Activated B cell treated with CpG ODN at 0.5 μM for 24 hours (primary cell): ENCODE results near the gene TRIM17. TPM values are rescaled to one million over a fixed set of nuclear protein-coding genes. Genes with fewer than 3 reads are reported as not detected.

Experiments
- ATAC-seq: fragments of 200-7000 bp; cut with Tn5 transposase; one replicate; pipeline ENCODE4 v1.10.0; 2021; ENCODE audit warnings: low read depth, mild to moderate bottlenecking, moderate library complexity
- CTCF ChIA-PET: fragments of 350-600 bp; sonication (Branson Sonifier 250); formaldehyde crosslinking; loops from one replicate; lab custom pipeline; 2021; ENCODE audit warnings: antibody characterized with exemption; lab: Charles Lee
- POLR2A ChIA-PET: fragments of 350-600 bp; sonication (Branson Sonifier 250); formaldehyde crosslinking; loops from one replicate; lab custom pipeline; 2021; ENCODE audit warnings: antibody characterized with exemption; lab: Charles Lee
- DNase-seq: peaks from one replicate; pipeline ENCODE4 v3.0.0; 2022
- H3K27ac Mint-ChIP-seq: one replicate; pipeline ENCODE4 v1.8.0; 2020; ENCODE audit warnings: mixed read lengths
- H3K27me3 Mint-ChIP-seq: one replicate; pipeline ENCODE4 v1.8.0; 2021; ENCODE audit warnings: mixed read lengths
- H3K36me3 Mint-ChIP-seq: one replicate; pipeline ENCODE4 v1.8.0; 2021; ENCODE audit warnings: low read depth, mixed read lengths
- H3K4me1 Mint-ChIP-seq: one replicate; pipeline ENCODE4 v1.8.0; 2021; ENCODE audit warnings: mixed read lengths
- H3K4me3 Mint-ChIP-seq: one replicate; pipeline ENCODE4 v1.8.0; 2020; ENCODE audit warnings: mild to moderate bottlenecking, mixed read lengths
- H3K9me3 Mint-ChIP-seq: one replicate; pipeline ENCODE4 v1.8.0; 2020; ENCODE audit warnings: mixed read lengths
- CTCF ChIP-seq: fragments of 200-600 bp; IDR thresholded peaks from one replicate; pipeline ENCODE4 v1.8.0; 2022; ENCODE audit warnings: antibody characterized with exemption, mild to moderate bottlenecking
- intact Hi-C: fragments of 100-400 bp; cut with micrococcal nuclease; formaldehyde crosslinking; loops from one replicate; pipeline ENCODE4 v1.15.1; 2024
- total RNA-seq: library from RNA; stranded (reverse); gene quantifications from 2 replicates; pipeline ENCODE4 v1.2.3, GENCODE V29; 2022

Gene TRIM17
- total RNA-seq, 1 donor from 2014 or later, result not detected

DNA sequence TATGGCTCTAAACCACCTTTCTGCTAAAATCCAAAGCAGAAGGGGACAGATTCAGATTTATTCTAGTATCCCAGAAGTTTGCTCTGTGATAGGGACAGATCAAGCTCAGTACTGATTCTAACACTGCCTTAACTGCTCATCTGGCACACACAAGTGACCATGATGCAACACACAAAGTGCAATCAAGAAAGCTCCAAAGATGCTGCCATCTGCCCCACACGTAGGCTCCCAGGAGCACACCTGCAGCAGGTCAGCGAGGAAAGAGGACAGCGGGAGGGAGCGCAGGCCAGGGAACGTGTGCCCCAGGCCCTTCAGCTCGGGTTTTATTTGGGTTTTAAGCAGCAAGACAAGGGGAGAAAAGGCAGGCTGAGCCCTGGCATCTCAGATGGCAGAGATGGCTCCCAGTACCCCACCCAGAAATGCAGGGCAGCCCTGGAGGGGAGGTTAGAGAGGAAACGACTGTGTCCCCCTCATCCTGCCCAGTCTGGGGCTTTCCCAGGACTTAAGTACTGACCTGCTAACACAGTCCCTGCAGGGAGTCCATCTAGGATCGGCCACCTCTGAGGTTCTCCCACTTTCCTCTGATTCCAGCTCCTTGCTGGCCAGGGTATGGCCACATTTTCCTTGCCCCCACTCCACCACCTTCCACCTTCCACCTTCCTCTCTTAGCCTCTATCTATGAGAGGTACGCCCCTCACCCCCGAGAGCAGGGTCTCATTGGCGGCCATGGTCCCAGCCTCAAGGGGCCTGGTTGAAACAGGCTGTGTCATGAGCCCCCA is 11.3 kb downstream of the TRIM17 start:
- Mint-ChIP-seq H3K27me3 (no peaks in the 10 kb centered on the region), H3K4me1 (peaks cover 42% of the 10 kb centered on the region)
- ATAC-seq, result no peak

GRCh38 chr1:228404107-228404720 is 12.4 kb downstream of the TRIM17 start:
- ChIA-PET POLR2A (interaction anchor here (0.6 kb wide), 1 partner anchor 126 kb away, joined by 3 read pairs; no protein-coding TSS in a partner anchor), CTCF (no interaction called here)
- Mint-ChIP-seq H3K36me3 (peaks cover 46% of the 10 kb centered on the region), H3K27ac (no peak overlapping the region), H3K27me3 (no peaks in the 10 kb centered on the region), H3K4me3 (peak overlapping the region; percentile 90), H3K9me3 (no peaks in the 10 kb centered on the region), H3K4me1 (peaks cover 39% of the 10 kb centered on the region)
- no peak for TF ChIP-seq CTCF
- DNase-seq, result no peak
- no peak for ATAC-seq
- intact Hi-C loops, result no loop called here

More for the DNA sequence above, 11.3 kb downstream of the TRIM17 start:
- no peak for TF ChIP-seq CTCF
- H3K9me3 Mint-ChIP-seq, result no peaks in the 10 kb centered on the region
- DNase-seq, result no peak
- peak overlapping the region; percentile 73 for H3K27ac Mint-ChIP-seq
- peak overlapping the region; percentile 90 for H3K4me3 Mint-ChIP-seq
- ChIA-PET POLR2A (interaction anchor here (0.8 to 2.6 kb wide), 8 partner anchors 12 to 617 kb away, joined by 3 to 46 read pairs (median 6); partner anchors contain the start of genes ARF1 and RNF187), CTCF (no interaction called here)
- intact Hi-C loops, result loop anchor here (5.0 kb wide), 1 partner anchor 97 kb away; no protein-coding TSS in a partner anchor
- H3K36me3 Mint-ChIP-seq, result peaks cover 38% of the 10 kb centered on the region

DNA sequence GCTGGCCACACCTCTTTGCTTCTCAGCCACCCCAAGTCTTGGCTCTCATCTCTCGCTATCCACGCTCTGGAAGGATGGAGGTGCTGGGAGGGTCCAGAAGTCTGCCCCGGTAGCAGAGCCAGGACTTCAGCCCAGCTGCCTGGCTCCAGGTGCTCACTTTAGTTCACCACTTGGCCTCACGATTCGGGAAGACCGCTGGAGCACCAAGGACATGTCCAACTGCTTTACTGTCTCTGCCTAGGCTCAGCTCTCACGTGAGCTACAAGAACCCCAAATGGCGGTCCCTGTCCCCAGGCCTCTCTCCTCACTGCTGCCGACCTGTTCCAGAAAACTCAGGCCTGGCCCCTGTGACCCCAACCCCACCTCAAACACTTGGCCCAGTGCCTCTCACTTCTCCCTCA is 13.4 kb downstream of the TRIM17 start:
- DNase-seq (no peak), ATAC-seq (no peak)
- Mint-ChIP-seq H3K27ac (no peak overlapping the region), H3K36me3 (peaks cover 50% of the 10 kb centered on the region), H3K27me3 (no peaks in the 10 kb centered on the region), H3K4me3 (no peak overlapping the region), H3K9me3 (no peaks in the 10 kb centered on the region), H3K4me1 (peaks cover 39% of the 10 kb centered on the region)
- ChIA-PET POLR2A (no interaction called here), CTCF (no interaction called here)
- intact Hi-C loops, result no loop called here
- no peak for TF ChIP-seq CTCF

DNA sequence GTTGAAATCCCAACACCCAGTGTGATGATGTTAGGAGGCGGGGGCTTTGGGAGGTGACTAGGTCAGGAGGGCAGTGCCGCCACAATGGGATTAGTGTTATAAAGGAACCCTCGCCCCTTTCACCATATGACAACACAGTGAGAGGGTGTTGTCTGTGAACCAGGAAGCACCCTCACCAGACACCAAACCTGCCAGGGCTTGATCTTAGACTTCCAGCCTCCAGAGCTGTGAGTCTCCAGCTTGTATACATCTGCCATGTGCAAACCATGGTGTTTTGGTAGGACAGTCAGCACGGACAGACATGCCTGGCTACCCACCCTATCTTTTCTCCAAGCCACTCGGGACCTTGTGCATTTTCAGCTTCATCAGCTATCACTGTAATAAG is 14.0 kb downstream of the TRIM17 start:
- H3K9me3 Mint-ChIP-seq, result no peaks in the 10 kb centered on the region
- intact Hi-C loops, result no loop called here
- H3K4me1 Mint-ChIP-seq, result peaks cover 34% of the 10 kb centered on the region
- DNase-seq (no peak), ATAC-seq (no peak)
- no peak overlapping the region for H3K4me3 Mint-ChIP-seq
- H3K36me3 Mint-ChIP-seq, result peaks cover 56% of the 10 kb centered on the region
- ChIA-PET POLR2A (no interaction called here), CTCF (no interaction called here)
- no peak overlapping the region for H3K27ac Mint-ChIP-seq
- no peaks in the 10 kb centered on the region for H3K27me3 Mint-ChIP-seq
- no peak for TF ChIP-seq CTCF
